Measurements from ENCODE around the gene MSL1. TPM values are rescaled to one million over a fixed set of nuclear protein-coding genes. Genes with fewer than 3 reads are reported as not detected.

Gene MSL1
- total and polyA plus RNA-seq, 10 donors = 52.6 to 154 (median 120) TPM

DNA sequence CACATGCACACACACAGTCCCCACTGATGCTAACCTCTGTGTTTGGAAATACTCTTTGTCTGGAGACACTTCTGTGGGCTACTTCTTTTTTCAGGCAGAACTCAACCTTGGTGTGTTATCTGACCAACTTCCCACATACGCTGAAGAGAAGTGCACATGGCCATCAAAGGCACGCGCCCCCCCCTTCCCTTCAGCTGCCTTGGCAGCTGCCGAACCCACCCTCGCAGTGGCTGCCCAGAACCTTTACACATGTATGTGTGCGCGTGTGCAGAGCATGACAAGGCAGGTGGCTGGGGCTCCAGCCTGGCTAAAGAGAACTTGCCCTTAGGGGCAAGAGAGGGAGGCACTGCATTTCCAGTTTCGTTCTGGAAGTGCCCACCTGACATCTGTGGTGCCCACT lies 59.4 kb downstream of the MSL1 start:
- intact Hi-C loops (cut with DNase I; ENCODE audit: low total_unique reads) = no loop called here
- Histone ChIP-seq H3K27me3 (replicated peaks in 1 of 7) (peaks cover 0 to 15% (median 6%) of the 10 kb centered on the region in 7 donors), H3K9me3 (no peaks in the 10 kb centered on the region), H3K4me3 (no peak overlapping the region), H3K4me1 (peaks cover 4 to 24% (median 20%) of the 10 kb centered on the region in 6 donors), H3K36me3 (peaks cover 0 to 21% (median under 1%) of the 10 kb centered on the region in 6 donors), H3K27ac (no peak overlapping the region)
- TF ChIP-seq, protein P1, sequence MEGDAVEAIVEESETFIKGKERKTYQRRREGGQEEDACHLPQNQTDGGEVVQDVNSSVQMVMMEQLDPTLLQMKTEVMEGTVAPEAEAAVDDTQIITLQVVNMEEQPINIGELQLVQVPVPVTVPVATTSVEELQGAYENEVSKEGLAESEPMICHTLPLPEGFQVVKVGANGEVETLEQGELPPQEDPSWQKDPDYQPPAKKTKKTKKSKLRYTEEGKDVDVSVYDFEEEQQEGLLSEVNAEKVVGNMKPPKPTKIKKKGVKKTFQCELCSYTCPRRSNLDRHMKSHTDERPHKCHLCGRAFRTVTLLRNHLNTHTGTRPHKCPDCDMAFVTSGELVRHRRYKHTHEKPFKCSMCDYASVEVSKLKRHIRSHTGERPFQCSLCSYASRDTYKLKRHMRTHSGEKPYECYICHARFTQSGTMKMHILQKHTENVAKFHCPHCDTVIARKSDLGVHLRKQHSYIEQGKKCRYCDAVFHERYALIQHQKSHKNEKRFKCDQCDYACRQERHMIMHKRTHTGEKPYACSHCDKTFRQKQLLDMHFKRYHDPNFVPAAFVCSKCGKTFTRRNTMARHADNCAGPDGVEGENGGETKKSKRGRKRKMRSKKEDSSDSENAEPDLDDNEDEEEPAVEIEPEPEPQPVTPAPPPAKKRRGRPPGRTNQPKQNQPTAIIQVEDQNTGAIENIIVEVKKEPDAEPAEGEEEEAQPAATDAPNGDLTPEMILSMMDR (IDR thresholded peaks at IDR 0.05 in 8 of 11, conservative IDR thresholded peaks at IDR 0.05 in 3 of 11) = no peak
- TF ChIP-seq POLR2A (IDR thresholded peaks at IDR 0.05) (no peak), POLR2AphosphoS5 (IDR thresholded peaks at IDR 0.05) (no peak)
- 59 to 79% (median 64%) methylated on average over 6 to 8 of the region's 8 CpGs for WGBS, 5 donors
- DNase-seq = peak; percentile 20

DNA sequence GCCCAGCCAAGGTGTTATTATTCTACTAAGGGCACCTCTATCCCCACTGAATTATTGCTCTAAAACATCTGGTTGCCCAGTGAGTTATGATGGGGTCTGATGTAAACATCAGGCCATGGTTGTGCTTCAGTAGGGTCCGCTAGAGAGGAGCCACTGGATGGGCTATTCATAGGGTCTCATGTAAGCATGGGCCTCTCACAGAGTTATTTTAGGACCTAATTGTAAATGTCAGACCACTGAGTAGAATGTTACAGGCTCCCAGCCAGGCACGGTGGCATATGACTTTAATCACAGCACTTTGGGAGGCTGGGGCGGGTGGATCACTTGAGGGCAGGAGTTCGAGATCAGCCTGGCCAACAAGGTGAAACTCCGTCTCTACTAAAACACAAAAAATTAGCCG lies 60.8 kb downstream of the MSL1 start:
- Histone ChIP-seq H3K27me3 (replicated peaks in 1 of 7) (peaks cover 0 to 12% (median 6%) of the 10 kb centered on the region in 7 donors), H3K27ac (no peak overlapping the region), H3K4me3 (no peak overlapping the region), H3K36me3 (peaks cover 0 to 12% (median 0%) of the 10 kb centered on the region in 6 donors), H3K9me3 (no peaks in the 10 kb centered on the region), H3K4me1 (peaks cover 0 to 13% (median 10%) of the 10 kb centered on the region in 6 donors)
- intact Hi-C loops (cut with DNase I; ENCODE audit: low total_unique reads) = no loop called here
- TF ChIP-seq, protein P1 (IDR thresholded peaks at IDR 0.05 in 8 of 11, conservative IDR thresholded peaks at IDR 0.05 in 3 of 11) = no peak
- TF ChIP-seq POLR2A (IDR thresholded peaks at IDR 0.05) = no peak
- TF ChIP-seq POLR2AphosphoS5 (IDR thresholded peaks at IDR 0.05) = no peak
- WGBS, 5 donors = 88 to 93% (median 92%) methylated on average over 6 of the region's 6 CpGs
- DNase-seq = peak; percentile 24

Small RNA genes lying within 50 kb of the gene (microRNA-seq; reads per million reads assigned to microRNA genes)
- gene MIR6866 = 1.7 to 2.9 (median 2.1) reads per million in 3 donors

Other genes starting within 250 kb of the MSL1 start
- 10 to 100 TPM; 15.4 to 30.0 (median 21.4) TPM for gene GSDMB, start 203.3 kb upstream of the MSL1 start, total RNA-seq
- 10 to 100 TPM; 13.1 to 41.9 (median 18.2) TPM for gene GSDMB, start 203.3 kb upstream of the MSL1 start, polyA plus RNA-seq
- 10 to 100 TPM; 48.0 to 77.6 (median 58.2) TPM for gene ORMDL3, start 194.4 kb upstream of the MSL1 start, total RNA-seq
- 10 to 100 TPM; 34.7 to 44.0 (median 40.5) TPM for gene ORMDL3, start 194.4 kb upstream of the MSL1 start, polyA plus RNA-seq
- gene LRRC3C, start 194.2 kb upstream of the MSL1 start, total RNA-seq = not detected
- gene LRRC3C, start 194.2 kb upstream of the MSL1 start, polyA plus RNA-seq = under 1 TPM in 1 of 3 donors, not detected in 2; 0.08 TPM
- gene GSDMA, start 159.0 kb upstream of the MSL1 start, total RNA-seq = 1 to 10 TPM in 1 of 7 donors, under 1 TPM in 4, not detected in 2; 0.30 to 1.2 (median 0.50) TPM
- gene GSDMA, start 159.0 kb upstream of the MSL1 start, polyA plus RNA-seq = under 1 TPM in 2 of 3 donors, not detected in 1; 0.07 to 0.24 TPM
- gene PSMD3, start 141.2 kb upstream of the MSL1 start, total RNA-seq = 10 to 100 TPM; 57.4 to 70.6 (median 65.5) TPM
- gene PSMD3, start 141.2 kb upstream of the MSL1 start, polyA plus RNA-seq = 10 to 100 TPM; 35.6 to 50.8 (median 43.5) TPM
- gene CSF3, start 106.5 kb upstream of the MSL1 start, total RNA-seq = 1 to 10 TPM in 2 of 7 donors, under 1 TPM in 1, not detected in 4; 0.54 to 1.8 (median 1.6) TPM
- 1 to 10 TPM in 2 of 3 donors, under 1 TPM in 1; 0.24 to 1.4 (median 1.2) TPM for gene CSF3, start 106.5 kb upstream of the MSL1 start, polyA plus RNA-seq
- gene MED24, start 67.6 kb upstream of the MSL1 start, total RNA-seq = 100 to 1,000 TPM in 1 of 7 donors, 10 to 100 TPM in 6; 71.7 to 102 (median 79.1) TPM
- gene MED24, start 67.6 kb upstream of the MSL1 start, polyA plus RNA-seq = 10 to 100 TPM; 29.2 to 54.4 (median 42.7) TPM
- gene THRA, start 59.0 kb upstream of the MSL1 start, total RNA-seq = 10 to 100 TPM; 14.6 to 36.1 (median 19.7) TPM
- 10 to 100 TPM in 1 of 3 donors, 1 to 10 TPM in 2; 3.9 to 12.9 (median 4.7) TPM for gene THRA, start 59.0 kb upstream of the MSL1 start, polyA plus RNA-seq
- 10 to 100 TPM in 4 of 7 donors, 1 to 10 TPM in 3; 5.5 to 15.8 (median 10.2) TPM for gene NR1D1, start 21.4 kb upstream of the MSL1 start, total RNA-seq
- 1 to 10 TPM; 3.3 to 6.4 (median 5.2) TPM for gene NR1D1, start 21.4 kb upstream of the MSL1 start, polyA plus RNA-seq
- 100 to 1,000 TPM in 1 of 7 donors, 10 to 100 TPM in 6; 67.0 to 105 (median 78.5) TPM for gene CASC3, start 18.6 kb downstream of the MSL1 start, total RNA-seq
- gene CASC3, start 18.6 kb downstream of the MSL1 start, polyA plus RNA-seq = 10 to 100 TPM; 20.2 to 38.9 (median 35.0) TPM
- 10 to 100 TPM in 2 of 7 donors, 1 to 10 TPM in 5; 5.1 to 12.7 (median 9.5) TPM for gene RAPGEFL1, start 55.5 kb downstream of the MSL1 start, total RNA-seq
- 1 to 10 TPM; 2.9 to 5.9 (median 3.3) TPM for gene RAPGEFL1, start 55.5 kb downstream of the MSL1 start, polyA plus RNA-seq
- 10 to 100 TPM; 16.9 to 43.2 (median 29.7) TPM for gene WIPF2, start 97.3 kb downstream of the MSL1 start, total RNA-seq
- 10 to 100 TPM in 1 of 3 donors, 1 to 10 TPM in 2; 3.7 to 11.3 (median 4.7) TPM for gene WIPF2, start 97.3 kb downstream of the MSL1 start, polyA plus RNA-seq
- 10 to 100 TPM in 2 of 7 donors, 1 to 10 TPM in 5; 4.2 to 11.6 (median 5.7) TPM for gene CDC6, start 165.9 kb downstream of the MSL1 start, total RNA-seq
- 1 to 10 TPM; 1.2 to 4.8 (median 4.1) TPM for gene CDC6, start 165.9 kb downstream of the MSL1 start, polyA plus RNA-seq
- 10 to 100 TPM; 56.6 to 95.1 (median 71.2) TPM for gene RARA, start 187.2 kb downstream of the MSL1 start, total RNA-seq
- 10 to 100 TPM; 13.3 to 28.3 (median 14.8) TPM for gene RARA, start 187.2 kb downstream of the MSL1 start, polyA plus RNA-seq
- 10 to 100 TPM in 4 of 7 donors, 1 to 10 TPM in 3; 7.3 to 15.0 (median 10.4) TPM for gene GJD3, start 242.8 kb downstream of the MSL1 start, total RNA-seq
- 1 to 10 TPM in 1 of 3 donors, under 1 TPM in 2; 0.20 to 1.1 (median 0.33) TPM for gene GJD3, start 242.8 kb downstream of the MSL1 start, polyA plus RNA-seq